ENCODE data around the gene CCM2.

Gene CCM2

GRCh38 chr7:45082031-45082830 lies 82.2 kb downstream of the CCM2 start:
- H3K36me3 Mint-ChIP-seq (ENCODE audit: low read depth) = no peaks in the 10 kb centered on the region
- H3K9me3 Mint-ChIP-seq = no peaks in the 10 kb centered on the region
- TF ChIP-seq CTCF (IDR thresholded peaks at IDR 0.05; ENCODE audit: unreplicated experiment in 3 of 3) = no peak
- no peak overlapping the region for H3K4me3 Mint-ChIP-seq
- peaks cover 4% of the 10 kb centered on the region for H3K4me1 Mint-ChIP-seq
- no peaks in the 10 kb centered on the region for H3K27me3 Mint-ChIP-seq (ENCODE audit: low read depth)
- H3K27ac Mint-ChIP-seq = no peak overlapping the region

GRCh38 chr7:45082831-45083331 lies 82.9 kb downstream of the CCM2 start:
- H3K9me3 Mint-ChIP-seq = no peaks in the 10 kb centered on the region
- H3K4me3 Mint-ChIP-seq = no peak overlapping the region
- no peaks in the 10 kb centered on the region for H3K36me3 Mint-ChIP-seq (ENCODE audit: low read depth)
- no peaks in the 10 kb centered on the region for H3K27me3 Mint-ChIP-seq (ENCODE audit: low read depth)
- H3K4me1 Mint-ChIP-seq = peaks cover 5% of the 10 kb centered on the region
- TF ChIP-seq CTCF (IDR thresholded peaks at IDR 0.05; ENCODE audit: unreplicated experiment in 3 of 3) = no peak
- no peak overlapping the region for H3K27ac Mint-ChIP-seq

- Mint-ChIP-seq H3K27ac (no peak overlapping the region), H3K27me3 (ENCODE audit: low read depth) (peaks cover 3% of the 10 kb centered on the region), H3K36me3 (ENCODE audit: low read depth) (no peaks in the 10 kb centered on the region), H3K4me3 (peak overlapping the region in 1 of 3 experiments; percentile 8), H3K9me3 (no peaks in the 10 kb centered on the region), H3K4me1 (peaks cover 5% of the 10 kb centered on the region)
- no peak for TF ChIP-seq CTCF (IDR thresholded peaks at IDR 0.05; ENCODE audit: unreplicated experiment in 3 of 3)
Observed at GRCh38 chr7:45084336-45084735, 84.3 kb downstream of the CCM2 start.

- H3K36me3 Mint-ChIP-seq (ENCODE audit: low read depth) = no peaks in the 10 kb centered on the region
- H3K4me3 Mint-ChIP-seq = no peak overlapping the region
- peak overlapping the region in 1 of 3 experiments; percentile 44 for H3K27ac Mint-ChIP-seq
- peaks cover 11% of the 10 kb centered on the region for H3K27me3 Mint-ChIP-seq (ENCODE audit: low read depth)
- peaks cover 5% of the 10 kb centered on the region for H3K4me1 Mint-ChIP-seq
- no peak for TF ChIP-seq CTCF (IDR thresholded peaks at IDR 0.05; ENCODE audit: unreplicated experiment in 3 of 3)
- H3K9me3 Mint-ChIP-seq = no peaks in the 10 kb centered on the region
Observed at GRCh38 chr7:45084901-45085618, 85.1 kb downstream of the CCM2 start.

- Mint-ChIP-seq H3K27me3 (ENCODE audit: low read depth) (peaks cover 14% of the 10 kb centered on the region), H3K9me3 (no peaks in the 10 kb centered on the region), H3K4me1 (peaks cover 5% of the 10 kb centered on the region), H3K36me3 (ENCODE audit: low read depth) (no peaks in the 10 kb centered on the region), H3K27ac (peak overlapping the region in 1 of 3 experiments; percentile 44), H3K4me3 (peak overlapping the region in 2 of 3 experiments; percentile 46 to 60)
- TF ChIP-seq CTCF (IDR thresholded peaks at IDR 0.05; ENCODE audit: unreplicated experiment in 3 of 3) = no peak
Observed at GRCh38 chr7:45085619-45086200, 85.7 kb downstream of the CCM2 start.

Data from nephron (organoid).